GM18505 (cell line): Measurements from ENCODE around the gene SEMA4C.

Source experiments
- ATAC-seq: cut with Tn5 transposase; IDR thresholded peaks from one replicate; pipeline ENCODE4 v1.9.1; 2021; ENCODE audit not compliant: unreplicated experiment
- POLR2A ChIP-seq: IDR thresholded peaks from 4 replicates; pipeline ENCODE4 v1.6.1; 2011; ENCODE audit warnings: borderline replicate concordance; ENCODE audit not compliant: insufficient read depth, insufficient read length; ENCODE audit errors: extremely low read depth

The SEMA4C gene

GRCh38 chr2:96860065-96861029 lies 9.5 kb downstream of the SEMA4C start:
- ATAC-seq: no peak
- no peak for TF ChIP-seq POLR2A

- no peak for ATAC-seq
- no peak for TF ChIP-seq POLR2A
Measured at GRCh38 chr2:96859681-96860064, 10.2 kb downstream of the SEMA4C start.

GRCh38 chr2:96859099-96859649 lies 10.7 kb downstream of the SEMA4C start:
- TF ChIP-seq POLR2A: no peak
- no peak for ATAC-seq

- ATAC-seq: peak; percentile 94
- TF ChIP-seq POLR2A: peak; percentile 88
Measured at GRCh38 chr2:96857667-96858372, 12.1 kb downstream of the SEMA4C start, which contains the start of gene ANKRD39. ANKRD39 (minus strand) TSS chr2:96858016; CDS start chr2:96857987, 29 bp downstream.

DNA sequence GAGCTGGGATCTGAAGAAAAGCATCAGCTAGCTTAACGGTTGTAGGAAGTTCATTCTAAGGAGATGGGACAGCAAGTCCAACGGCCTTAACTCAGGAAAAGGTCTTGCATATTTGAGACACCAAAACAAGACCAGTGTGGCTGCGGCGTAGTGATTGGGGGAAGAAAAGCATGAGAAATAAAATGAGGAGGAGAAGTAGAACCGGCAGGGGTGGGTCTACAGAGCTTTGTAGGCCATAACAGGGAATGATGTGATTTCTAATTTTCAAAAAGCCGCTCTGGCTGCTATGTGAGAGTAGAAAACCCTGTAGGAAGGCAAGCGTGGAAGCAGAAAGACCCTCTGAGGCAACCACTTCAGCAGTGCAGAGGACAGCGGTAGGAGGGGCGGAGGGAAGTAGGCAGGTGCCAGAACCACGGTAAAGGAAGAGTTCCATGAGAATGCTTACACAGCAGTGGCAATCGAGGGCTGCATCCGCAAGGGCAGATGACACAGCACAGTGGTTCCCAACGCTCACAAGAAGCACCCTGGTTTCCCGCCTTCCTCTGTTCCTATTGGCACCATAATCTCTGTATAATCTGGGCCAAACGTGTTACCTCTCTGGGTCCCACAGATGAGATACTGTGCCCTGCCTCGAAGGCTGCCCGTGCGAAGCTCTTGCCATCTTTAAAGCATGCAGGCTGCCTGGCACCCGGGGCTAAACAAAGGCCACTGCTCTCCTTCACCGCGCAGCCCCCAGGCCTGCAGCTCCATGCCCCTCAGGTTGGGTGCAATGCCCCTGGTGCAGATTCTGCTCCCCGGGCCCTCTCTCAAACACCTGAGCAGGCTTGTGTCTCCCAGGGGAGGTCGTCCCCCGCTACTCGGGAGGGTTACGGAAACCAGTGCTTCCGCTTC lies 12.9 kb downstream of the SEMA4C start:
- no peak for ATAC-seq
- TF ChIP-seq POLR2A: no peak

- ATAC-seq: no peak
- no peak for TF ChIP-seq POLR2A
Measured at GRCh38 chr2:96853321-96853720, 16.6 kb downstream of the SEMA4C start.

DNA sequence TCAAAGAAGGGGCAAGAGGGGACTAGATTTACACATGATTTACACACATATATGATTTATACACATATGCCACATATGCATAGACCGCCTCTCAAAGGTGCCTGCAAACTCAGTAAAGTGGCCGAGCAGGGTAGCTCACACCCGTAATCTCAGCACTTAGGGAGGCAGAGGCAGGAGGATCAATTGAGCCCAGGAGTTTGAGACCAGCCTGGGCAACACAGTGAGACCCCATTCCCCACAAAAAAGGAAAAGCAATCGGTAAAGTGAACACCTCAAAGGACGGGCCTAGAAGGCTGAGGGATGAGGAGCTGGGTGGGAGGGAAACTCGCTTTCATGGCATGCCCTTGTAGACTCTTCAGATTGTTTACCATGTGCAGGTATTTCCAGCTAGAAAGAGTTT lies 17.2 kb downstream of the SEMA4C start:
- TF ChIP-seq POLR2A: no peak
- no peak for ATAC-seq

- ATAC-seq: no peak
Measured at GRCh38 chr2:96848264-96848663, 21.6 kb downstream of the SEMA4C start.

GRCh38 chr2:96847586-96847985 lies 22.3 kb downstream of the SEMA4C start:
- TF ChIP-seq POLR2A: no peak
- no peak for ATAC-seq

More at GRCh38 chr2:96848264-96848663, 21.6 kb downstream of the SEMA4C start:
- TF ChIP-seq POLR2A: no peak

DNA sequence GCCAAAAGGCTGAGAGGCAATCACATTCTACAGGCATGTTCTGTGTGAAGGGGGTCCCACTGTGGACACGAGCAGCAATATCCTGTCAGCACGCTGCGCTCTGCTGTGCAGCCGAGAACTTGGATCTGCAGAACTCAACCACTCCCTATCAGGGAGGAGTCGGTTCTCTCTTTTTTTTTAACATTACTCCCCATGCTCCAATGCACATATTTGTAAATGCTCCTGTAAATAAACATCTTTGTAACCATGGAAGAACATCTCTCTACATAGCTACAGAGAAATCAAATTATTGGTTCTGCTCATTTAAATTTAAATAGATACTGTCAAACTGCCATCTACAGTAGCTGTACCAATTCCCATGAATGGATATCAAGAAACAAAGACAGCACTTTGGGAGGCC lies 23.1 kb downstream of the SEMA4C start:
- TF ChIP-seq POLR2A: no peak
- no peak for ATAC-seq

DNA sequence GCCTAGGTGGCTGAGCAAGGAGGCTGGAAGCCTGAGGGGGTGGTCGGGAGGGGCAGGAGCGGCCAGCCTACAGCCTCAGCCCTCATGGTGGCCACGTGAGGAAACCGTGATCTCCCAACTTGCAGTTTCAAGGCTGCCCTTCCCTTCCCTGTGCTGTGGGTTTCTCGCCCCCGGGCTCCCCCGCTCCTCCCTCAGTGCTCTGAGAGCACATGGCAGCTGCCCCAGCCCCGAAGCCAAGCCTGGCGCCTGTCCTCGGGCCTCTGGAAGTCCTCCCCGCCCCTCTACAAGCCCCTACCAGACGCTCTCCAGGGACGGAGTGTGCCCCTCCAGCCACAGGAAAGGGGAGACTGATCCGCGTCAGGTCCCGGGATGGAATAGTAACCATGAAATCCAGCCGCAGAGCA lies 25.5 kb downstream of the SEMA4C start:
- no peak for ATAC-seq
- no peak for TF ChIP-seq POLR2A

GRCh38 chr2:96843538-96844268 lies 26.2 kb downstream of the SEMA4C start, which contains the start of gene ANKRD23:
ANKRD23 (minus strand) TSS chr2:96844021; CDS start chr2:96843992, 29 bp downstream.
- TF ChIP-seq POLR2A: no peak
- no peak for ATAC-seq
